DND-41 (cell line): ENCODE data around the gene FAM193B.

Experiments used
- CTCF ChIP-seq: IDR thresholded peaks from 2 replicates; pipeline ENCODE4 v1.5.1; 2012; ENCODE audit warnings: borderline replicate concordance, low read length, moderate library complexity, mild to moderate bottlenecking; ENCODE audit not compliant: poor library complexity, severe bottlenecking; ENCODE audit errors: extremely low read depth
- EZH2 ChIP-seq: IDR thresholded peaks from 3 replicates; pipeline ENCODE4 v1.6.1; 2012; ENCODE audit warnings: borderline replicate concordance, low read depth, mild to moderate bottlenecking, moderate library complexity, low read length, inconsistent platforms; ENCODE audit not compliant: severe bottlenecking

- no peak for TF ChIP-seq CTCF
- no peak for TF ChIP-seq EZH2
Observed at GRCh38 chr5:177552839-177553455, 1.4 kb downstream of the FAM193B start.
